M059J (cell line): ENCODE results near the gene AXDND1. TPM values are rescaled to one million over a fixed set of nuclear protein-coding genes. Genes with fewer than 3 reads are reported as not detected.
"Not testable (repeated sequence)": the region's sequence is repeated elsewhere in the genome, so short reads cannot be mapped to it uniquely, and the experiment has no call there.

Source experiments
- DNase-seq: peaks from one replicate; pipeline ENCODE4 v3.0.0-alpha.2; 2012; ENCODE audit warnings: low read depth
- total RNA-seq: library from RNA; depleted of rRNA; stranded (reverse); fragments of >200 nt; shearing (Covaris generic); gene quantifications from 2 replicates; pipeline ENCODE4 v1.2.3, GENCODE V29; 2014

AXDND1 gene
- total RNA-seq, 1 experiment from 2014 or later, result not detected

- peak; percentile 22 for DNase-seq
These were observed 476 bp downstream of the AXDND1 start for GRCh38 chr1:179366093-179366800.

DNA sequence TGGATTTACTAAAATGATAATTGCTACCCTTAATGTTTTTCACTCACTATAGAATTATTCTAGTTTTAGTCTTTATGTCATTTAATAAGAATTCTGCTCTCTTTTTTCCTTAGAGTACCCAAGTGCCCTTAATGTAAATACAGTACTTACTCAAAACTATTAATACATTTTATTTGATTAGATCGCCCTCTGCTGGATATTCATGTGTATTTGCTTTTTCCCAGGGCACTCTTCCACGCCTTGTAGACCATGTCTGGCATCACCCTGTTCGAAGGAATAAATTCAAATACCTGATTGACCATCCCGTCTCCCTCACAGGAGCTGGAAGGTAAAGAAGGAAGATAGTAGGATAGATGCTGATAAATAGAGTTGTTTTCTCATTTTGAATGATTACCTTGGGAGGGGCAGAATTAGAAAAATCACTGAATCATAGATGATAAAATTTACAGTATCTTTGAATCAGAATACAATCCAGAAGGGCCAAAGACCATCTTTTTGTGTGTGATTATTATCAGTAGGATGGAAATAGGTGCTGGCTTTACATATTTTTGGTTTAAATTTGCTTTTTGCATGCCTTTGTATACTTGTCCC, 4.1 kb downstream of the AXDND1 start:
- peak; percentile 69 for DNase-seq

DNA sequence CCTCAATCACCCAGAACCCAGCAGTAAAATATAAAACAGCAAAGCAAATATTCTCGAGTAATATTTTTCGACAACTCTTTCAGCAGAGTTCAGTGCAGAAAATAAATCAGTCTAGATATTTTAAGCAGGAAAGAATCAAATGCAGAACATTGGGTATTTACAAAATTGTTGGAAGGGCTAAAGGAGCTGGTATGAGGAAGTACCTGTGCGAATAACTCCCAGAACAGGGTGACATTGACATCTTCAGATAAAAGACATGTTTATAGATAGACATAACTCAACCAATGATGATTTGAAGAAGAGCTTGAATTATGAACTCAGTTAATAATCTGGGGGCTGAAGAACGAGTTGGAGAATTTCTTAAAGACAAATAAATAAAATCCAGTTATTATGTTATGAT, 6.4 kb downstream of the AXDND1 start:
- no peak for DNase-seq

DNA sequence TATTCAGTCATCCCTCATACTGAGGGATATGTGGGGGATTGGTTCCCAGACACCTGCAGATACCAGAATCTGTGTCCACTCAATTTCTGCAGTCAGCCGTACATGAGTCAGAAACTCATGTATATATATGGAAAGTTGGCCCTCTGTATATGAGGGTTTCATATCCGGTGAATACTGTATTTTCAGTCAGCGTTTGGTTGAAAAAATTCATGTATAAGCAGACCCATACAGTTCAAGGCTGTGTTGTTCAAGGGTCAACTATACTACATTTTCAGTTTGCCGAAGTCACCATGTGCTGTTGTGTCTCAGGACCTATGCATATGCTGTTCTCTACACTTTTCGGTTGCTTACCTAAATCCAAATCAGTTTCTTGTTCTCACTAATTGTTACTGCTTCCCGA, 10.5 kb downstream of the AXDND1 start:
- no peak for DNase-seq

GRCh38 chr1:179380299-179380698, 14.5 kb downstream of the AXDND1 start:
- DNase-seq, result no peak

GRCh38 chr1:179384027-179384426, 18.3 kb downstream of the AXDND1 start:
- DNase-seq, result no peak

- DNase-seq, result no peak
These were observed 19.7 kb downstream of the AXDND1 start for GRCh38 chr1:179385510-179385909.

- DNase-seq, result no peak
These were observed 27.9 kb downstream of the AXDND1 start for GRCh38 chr1:179393721-179394120.

DNA sequence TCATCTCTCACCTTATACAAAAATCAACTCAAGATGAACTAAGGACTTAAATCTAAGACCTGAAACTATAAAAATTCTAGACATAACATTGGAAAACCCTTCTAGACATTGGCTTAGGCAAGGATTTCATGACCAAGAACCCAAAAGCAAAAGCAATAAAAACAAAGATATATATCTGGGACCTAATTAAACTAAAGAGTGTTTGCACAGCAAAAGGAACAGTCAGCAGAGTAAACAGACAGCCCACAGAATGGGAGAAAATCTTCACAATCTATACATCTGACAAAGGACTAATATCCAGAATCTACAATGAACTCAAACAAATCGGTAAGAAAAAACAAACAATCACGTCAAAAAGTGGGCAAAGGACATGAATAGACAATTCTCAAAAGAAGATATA, 33.6 kb downstream of the AXDND1 start:
- not testable (repeated sequence) for DNase-seq

- not testable (repeated sequence) for DNase-seq
These were observed 52.0 kb downstream of the AXDND1 start for GRCh38 chr1:179417760-179418159.

DNA sequence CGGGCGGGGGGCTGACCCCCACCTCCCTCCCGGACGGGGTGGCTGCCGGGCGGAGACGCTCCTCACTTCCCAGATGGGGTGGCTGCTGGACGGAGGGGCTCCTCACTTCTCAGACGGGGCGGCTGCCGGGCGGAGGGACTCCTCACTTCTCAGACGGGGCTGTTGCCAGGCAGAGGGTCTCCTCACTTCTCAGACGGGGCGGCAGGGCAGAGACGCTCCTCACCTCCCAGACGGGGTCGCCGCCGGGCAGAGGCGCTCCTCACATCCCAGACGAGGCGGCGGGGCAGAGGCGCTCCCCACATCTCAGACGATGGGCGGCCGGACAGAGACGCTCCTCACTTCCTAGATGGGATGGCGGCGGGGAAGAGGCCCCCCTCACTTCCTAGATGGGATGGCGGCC, 52.9 kb downstream of the AXDND1 start:
- DNase-seq, result not testable (repeated sequence)

GRCh38 chr1:179424610-179425009, 58.8 kb downstream of the AXDND1 start:
- no peak for DNase-seq

DNA sequence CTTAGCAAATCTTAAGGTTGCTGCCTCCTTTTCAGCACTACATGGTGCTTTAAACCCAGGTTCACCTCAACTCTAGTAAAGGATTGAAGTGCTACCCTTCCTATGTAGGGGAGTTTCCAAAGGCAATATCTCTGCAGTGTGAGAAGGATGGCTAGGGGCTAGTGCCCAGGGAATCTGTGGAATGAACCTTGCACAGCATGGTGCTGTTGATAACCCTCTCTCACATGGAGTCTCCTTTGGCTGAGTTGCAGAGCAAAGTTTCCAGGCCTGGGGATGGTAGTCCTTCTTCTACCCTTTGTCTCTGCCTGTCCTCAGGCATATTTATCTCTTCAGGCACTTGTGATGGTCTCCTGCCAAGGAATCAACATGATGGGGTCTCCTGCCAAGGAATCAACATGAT, 59.4 kb downstream of the AXDND1 start:
- DNase-seq, result no peak

DNA sequence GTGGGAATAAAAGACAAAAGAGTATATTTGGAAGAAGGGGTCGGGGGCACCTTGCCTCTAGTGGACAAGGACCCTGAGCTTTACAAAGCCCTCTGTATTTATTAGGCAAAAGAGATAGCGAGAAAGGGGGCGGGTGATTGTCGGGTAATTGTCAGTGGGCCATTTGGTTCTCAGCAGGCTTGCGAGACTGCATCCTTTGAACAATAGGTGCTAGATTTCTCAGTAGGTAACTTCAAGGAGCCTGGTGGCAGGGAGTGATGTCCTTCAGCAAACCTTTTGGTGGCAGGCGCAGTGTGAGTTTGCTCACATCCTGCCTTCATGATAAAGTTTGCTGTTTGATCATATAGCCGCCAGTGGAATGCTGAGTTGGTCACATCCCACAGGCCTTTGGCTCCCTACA, 71.4 kb downstream of the AXDND1 start:
- DNase-seq, result no peak

DNA sequence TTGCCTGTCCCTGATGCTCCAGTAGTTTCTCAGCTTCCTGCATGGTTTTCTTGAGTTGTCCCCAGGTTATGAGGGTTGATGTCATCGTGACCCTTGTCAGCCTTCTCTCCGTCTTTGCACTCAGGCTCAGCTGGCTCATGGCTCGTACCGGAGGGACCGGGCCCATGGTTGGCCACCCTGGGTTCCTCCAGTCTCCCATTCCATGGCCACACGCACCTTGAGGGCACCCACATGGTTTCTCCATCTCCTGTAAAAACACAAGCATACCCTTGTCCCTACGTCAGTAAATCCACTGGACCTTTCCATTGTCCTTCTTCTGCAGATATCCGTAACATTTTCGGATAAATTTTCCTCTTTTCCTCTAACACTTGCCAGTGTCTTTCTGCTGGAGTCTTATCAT, 73.9 kb downstream of the AXDND1 start:
- DNase-seq, result not testable (repeated sequence)

DNA sequence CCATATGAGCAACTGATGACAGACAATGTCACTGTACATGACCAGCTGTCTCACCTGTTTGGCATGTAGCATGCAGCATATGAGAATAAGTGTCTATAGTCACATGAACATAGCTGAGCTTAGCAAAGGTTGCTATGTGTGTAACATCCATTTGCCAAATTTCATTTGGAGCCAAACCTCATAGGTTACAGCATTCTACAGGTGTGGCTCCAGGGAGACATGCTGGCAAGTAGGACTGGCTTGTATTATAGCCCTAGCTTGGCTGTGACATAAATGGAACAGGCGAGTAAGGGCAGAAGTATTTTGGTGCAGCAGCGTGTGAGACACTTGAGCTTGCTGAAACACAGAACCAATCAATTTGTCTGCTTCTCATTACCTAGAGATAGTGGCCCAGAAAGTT, 74.5 kb downstream of the AXDND1 start:
- DNase-seq, result not testable (repeated sequence)

DNA sequence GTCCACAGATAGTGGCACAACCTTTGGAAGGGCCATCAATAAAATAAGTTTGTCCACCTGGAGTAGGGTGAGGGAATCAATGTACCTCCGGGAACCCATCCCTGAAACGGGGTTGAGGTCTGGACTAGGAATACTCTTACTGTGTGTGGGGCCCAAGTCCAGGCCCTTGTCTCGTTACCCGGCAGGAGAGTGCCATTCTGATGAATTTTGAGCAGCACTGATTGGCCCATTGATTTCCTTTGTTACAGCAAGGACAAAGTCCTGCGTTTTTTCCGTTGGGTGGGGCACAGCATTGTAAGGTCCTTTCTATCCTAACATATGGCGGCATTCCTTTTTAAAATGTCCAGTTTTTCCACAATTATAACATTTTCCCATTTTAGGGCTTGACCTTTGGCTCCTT, 75.2 kb downstream of the AXDND1 start:
- no peak for DNase-seq

DNA sequence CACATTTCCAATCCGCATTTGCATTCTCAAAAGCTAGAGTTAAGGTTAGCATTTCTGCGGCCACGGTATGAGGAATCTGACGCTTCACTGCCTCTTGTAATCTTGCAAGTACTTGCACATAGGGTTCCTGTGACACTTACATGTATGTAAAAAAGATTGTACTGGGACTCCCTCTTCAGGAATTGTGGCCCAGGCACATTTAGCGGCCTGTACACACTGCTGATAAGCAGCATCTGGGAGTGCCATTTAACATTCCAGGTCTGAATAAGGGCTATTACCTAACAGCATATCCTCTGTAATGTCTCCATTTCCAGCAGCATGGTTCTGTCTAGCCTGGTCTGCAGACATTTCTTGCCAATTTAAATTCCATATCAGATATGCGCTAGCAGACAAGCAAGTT, 75.7 kb downstream of the AXDND1 start:
- no peak for DNase-seq

DNA sequence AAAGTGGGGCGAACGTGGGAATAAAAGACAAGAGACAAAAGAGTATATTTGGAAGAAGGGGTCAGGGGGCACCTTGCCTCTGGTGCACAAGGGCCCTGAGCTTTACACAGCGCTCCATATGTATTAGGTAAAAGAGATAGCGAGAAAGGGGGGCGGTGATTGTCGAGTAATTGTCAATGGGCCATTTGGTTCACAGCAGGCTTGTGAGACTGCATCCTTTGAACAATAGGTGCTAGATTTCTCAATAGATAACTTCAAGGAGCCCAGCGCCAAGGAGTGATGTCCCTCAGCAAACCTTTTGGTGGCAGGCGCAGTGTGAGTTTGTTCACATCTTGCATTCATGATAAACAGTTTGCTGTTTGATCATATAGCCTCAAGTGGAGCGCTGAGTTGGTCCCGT, 77.1 kb downstream of the AXDND1 start:
- DNase-seq, result not testable (repeated sequence)

DNA sequence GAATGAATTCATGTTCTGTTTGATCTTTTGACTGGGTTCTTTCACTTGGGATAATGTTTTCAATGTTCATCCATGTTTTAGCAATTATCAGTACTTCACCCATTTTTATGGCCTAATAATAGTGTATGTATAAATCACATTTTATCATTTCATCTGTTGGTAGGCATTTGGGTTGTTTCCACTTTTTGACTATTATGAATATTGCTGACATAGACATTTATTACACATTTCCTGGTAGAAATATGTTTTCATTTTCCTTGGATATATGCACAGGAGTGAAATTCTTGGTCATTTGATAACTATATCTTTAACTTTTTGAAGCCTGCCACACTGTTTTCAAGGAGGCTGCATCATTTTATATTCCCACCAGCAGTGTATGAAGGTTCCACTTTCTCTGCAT, 79.8 kb downstream of the AXDND1 start:
- no peak for DNase-seq

DNA sequence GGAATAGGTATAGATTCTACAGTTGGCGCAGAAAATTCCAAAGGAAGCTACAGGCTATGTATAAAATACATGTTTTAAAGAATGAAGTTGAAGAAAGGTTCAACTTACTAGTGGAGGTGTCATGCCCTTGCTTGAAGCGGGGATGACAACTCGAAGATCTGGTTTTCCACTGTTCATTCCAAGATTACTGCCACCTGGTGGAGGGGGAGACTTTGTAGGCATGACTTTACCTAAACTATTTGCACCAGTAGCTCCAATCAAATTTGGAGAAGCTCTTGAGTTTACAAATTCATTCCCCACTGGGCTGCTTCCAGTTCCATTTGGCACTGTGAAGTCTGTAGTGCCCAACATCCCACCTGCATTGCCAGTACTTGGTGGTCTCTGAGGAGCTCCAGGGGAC, 81.7 kb downstream of the AXDND1 start:
- peak; percentile 20 for DNase-seq

GRCh38 chr1:179448437-179449149, 82.8 kb downstream of the AXDND1 start:
- peak; percentile 4 for DNase-seq

DNA sequence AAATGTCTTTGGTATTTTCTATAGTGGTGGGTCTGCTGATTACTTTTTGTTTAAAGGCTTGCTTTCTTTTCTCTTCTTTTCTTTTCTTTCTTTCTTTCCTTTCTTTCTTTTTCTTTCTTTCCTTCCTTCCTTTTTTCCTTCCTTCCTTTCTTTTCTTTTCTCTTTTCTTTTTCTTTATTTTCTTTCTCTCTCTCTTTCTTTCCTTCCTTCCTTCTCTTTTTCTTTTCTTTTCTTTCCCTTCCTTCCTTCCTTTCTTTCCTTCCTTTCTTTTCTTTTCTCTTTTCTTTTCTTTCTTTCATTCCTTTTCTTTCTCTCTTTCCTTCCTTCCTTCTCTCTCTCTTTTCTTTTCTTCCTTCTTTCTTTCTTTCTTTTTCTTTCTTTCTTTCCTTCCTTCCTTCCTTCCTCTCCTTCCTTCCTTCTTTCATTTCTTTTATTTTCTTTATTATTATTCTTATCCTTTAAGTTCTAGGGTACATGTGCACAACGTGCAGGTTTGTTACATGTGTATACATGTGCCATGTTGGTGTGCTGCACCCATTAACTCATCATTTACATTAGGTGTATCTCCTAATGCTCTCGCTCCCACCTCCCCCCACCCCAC, 93.9 kb downstream of the AXDND1 start:
- not testable (repeated sequence) for DNase-seq
